GM10248 (cell line): ENCODE data around the gene PELI3.
"Not testable (repeated sequence)": the region's sequence is repeated elsewhere in the genome, so short reads cannot be mapped to it uniquely, and the experiment has no call there.

Experiments used
- CTCF ChIA-PET: fragments of 300-600 bp; sonication (Branson Sonifier 250); formaldehyde crosslinking; extraction: SDS; loops from one replicate; lab custom pipeline; 2021; ENCODE audit warnings: antibody characterized with exemption; lab: Yijun Ruan, JAX
- POLR2A ChIA-PET: fragments of 350-650 bp; sonication (Branson Sonifier 250); formaldehyde crosslinking; extraction: SDS; loops from one replicate; lab custom pipeline; 2020; ENCODE audit warnings: antibody characterized with exemption; lab: Yijun Ruan, JAX
- DNase-seq: peaks from one replicate; pipeline ENCODE4 v3.0.0; 2012; ENCODE audit errors: extremely low spot score
- TF ChIP-seq, protein P1 (sequence below): IDR thresholded peaks from 2 replicates; pipeline ENCODE4 v1.5.1; 2012; ENCODE audit warnings: mild to moderate bottlenecking, low read depth; ENCODE audit errors: extremely low read depth, missing control alignments, control extremely low read depth

Gene PELI3

GRCh38 chr11:66432597-66432996 lies 34.1 kb upstream of the PELI3 start:
- CTCF ChIA-PET: interaction anchor here (1.0 to 2.5 kb wide), 6 partner anchors 9 to 53 kb away, joined by 3 to 10 read pairs (median 4); no protein-coding TSS in a partner anchor
- DNase-seq: no peak
- POLR2A ChIA-PET: no interaction called here
- TF ChIP-seq, protein P1, sequence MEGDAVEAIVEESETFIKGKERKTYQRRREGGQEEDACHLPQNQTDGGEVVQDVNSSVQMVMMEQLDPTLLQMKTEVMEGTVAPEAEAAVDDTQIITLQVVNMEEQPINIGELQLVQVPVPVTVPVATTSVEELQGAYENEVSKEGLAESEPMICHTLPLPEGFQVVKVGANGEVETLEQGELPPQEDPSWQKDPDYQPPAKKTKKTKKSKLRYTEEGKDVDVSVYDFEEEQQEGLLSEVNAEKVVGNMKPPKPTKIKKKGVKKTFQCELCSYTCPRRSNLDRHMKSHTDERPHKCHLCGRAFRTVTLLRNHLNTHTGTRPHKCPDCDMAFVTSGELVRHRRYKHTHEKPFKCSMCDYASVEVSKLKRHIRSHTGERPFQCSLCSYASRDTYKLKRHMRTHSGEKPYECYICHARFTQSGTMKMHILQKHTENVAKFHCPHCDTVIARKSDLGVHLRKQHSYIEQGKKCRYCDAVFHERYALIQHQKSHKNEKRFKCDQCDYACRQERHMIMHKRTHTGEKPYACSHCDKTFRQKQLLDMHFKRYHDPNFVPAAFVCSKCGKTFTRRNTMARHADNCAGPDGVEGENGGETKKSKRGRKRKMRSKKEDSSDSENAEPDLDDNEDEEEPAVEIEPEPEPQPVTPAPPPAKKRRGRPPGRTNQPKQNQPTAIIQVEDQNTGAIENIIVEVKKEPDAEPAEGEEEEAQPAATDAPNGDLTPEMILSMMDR: no peak

GRCh38 chr11:66437979-66438503 lies 28.7 kb upstream of the PELI3 start:
- POLR2A ChIA-PET: interaction anchor here (1.0 kb wide), 1 partner anchor 216 kb away, joined by 3 read pairs; no protein-coding TSS in a partner anchor
- CTCF ChIA-PET: interaction anchor here (0.9 to 3.7 kb wide), 30 partner anchors 9 to 522 kb away, joined by 3 to 28 read pairs (median 6); partner anchors contain the start of genes CCS, DPP3, NPAS4 and PELI3
- TF ChIP-seq, protein P1: no peak
- no peak for DNase-seq

DNA sequence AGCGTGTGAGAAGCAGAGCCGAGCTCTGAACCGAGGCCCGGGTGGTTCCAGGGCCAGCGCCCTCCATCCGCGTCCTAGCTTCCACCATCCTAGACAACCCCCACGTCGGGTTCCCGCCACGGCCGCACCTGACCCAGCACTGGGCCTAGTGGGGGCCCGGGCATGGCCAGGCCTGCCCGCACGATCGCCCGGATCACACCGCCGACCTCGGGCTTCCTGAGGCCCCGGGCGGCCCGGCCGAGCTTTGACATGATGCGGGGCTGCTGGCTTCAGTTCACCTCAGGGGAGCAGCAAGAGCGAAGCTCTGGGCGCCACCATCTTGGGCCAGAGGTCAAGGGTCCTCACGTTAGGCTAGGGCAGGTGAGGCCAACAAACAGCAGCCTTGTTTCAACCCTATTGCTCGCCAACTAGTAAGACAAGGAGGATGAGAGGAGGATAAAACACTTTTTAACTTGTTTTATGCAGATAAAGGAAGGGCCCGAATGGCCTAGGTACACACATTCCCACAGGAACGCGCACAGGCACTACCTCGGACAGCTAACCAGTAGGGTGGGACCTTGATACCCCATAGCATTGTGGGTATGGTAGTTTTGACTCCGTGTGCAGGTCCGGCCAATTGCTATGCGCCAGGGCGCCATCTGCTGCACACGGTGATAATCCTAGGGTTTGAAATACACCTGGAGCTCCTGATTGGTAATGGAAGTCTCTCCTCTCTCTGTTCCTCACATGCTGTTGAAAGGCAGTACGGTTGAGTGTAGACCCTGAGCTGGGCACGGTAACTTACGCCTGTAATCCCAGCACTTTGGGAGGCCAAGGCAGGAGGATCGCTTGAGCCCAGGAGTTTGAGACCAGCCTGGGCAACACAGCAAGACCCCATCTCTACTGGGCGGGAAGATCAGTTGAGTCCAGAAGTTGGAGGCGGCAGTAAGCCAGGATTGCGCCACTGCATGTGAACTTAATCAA lies 27.9 kb upstream of the PELI3 start, which contains the start of gene MRPL11:
Gene MRPL11 (minus strand): TSS at position 345 of the 963 bp plus-strand sequence. CDS start 94 bp downstream, at position 251.
- DNase-seq: peak; percentile 96
- TF ChIP-seq, protein P1: peak; percentile 74
- ChIA-PET POLR2A (interaction anchor here (0.5 to 1.0 kb wide), 2 partner anchors 215 to 1649 kb away, joined by 3 to 6 read pairs; no protein-coding TSS in a partner anchor), CTCF (interaction anchor here (0.7 to 3.7 kb wide), 40 partner anchors 8 to 523 kb away, joined by 3 to 28 read pairs (median 5); partner anchors contain the start of genes CCS, DPP3, NPAS4 and PELI3)

- POLR2A ChIA-PET: interaction anchor here (0.6 kb wide), 1 partner anchor 10 kb away, joined by 8 read pairs; no protein-coding TSS in a partner anchor
- CTCF ChIA-PET: interaction anchor here (1.1 to 3.7 kb wide), 7 partner anchors 9 to 238 kb away, joined by 3 to 28 read pairs (median 5); partner anchors contain the start of gene RBM4B
- DNase-seq: not testable (repeated sequence)
Observed at GRCh38 chr11:66440101-66440939, 26.4 kb upstream of the PELI3 start.

- CTCF ChIA-PET: interaction anchor here (1.1 to 3.7 kb wide), 5 partner anchors 14 to 237 kb away, joined by 3 to 28 read pairs (median 5); partner anchors contain the start of gene RBM4B
- POLR2A ChIA-PET, DNase-seq: not testable (repeated sequence)
Observed at GRCh38 chr11:66440940-66441282, 25.8 kb upstream of the PELI3 start.

DNA sequence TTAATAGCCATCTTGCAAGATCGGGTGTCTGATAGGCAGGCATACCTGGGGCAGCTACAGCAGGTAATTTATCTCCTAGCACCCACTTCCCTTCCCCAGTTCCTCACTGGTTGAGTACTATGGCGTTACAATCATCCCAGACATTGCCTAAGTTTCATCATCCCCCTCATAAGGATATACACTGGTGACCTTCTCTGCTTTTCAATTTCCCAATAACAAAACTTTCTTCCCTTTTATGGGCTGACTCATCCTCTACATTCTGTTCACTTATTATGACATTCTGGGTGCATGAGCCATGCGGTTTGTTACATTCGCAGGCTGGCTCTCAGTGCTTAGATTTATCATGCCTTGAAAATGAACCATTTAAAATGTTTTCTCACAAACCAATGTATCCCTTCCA lies 23.1 kb upstream of the PELI3 start:
- TF ChIP-seq, protein P1: no peak
- ChIA-PET CTCF (no interaction called here), POLR2A (no interaction called here)
- no peak for DNase-seq
